Coronary artery (tissue), 2 donors: ENCODE measurements around the gene CELF2.

Source experiments
- DNase-seq: peaks from one replicate; pipeline ENCODE4 v3.0.0-alpha.2; 2017; ENCODE audit warnings: low spot score
- H3K27ac ChIP-seq, 2 donors: fragments of 200-600 bp; sonication (generic); one replicate each; pipeline ENCODE4 v1.5.1; 2016 to 2019
- H3K4me3 ChIP-seq: fragments of 200-600 bp; sonication (generic); 2 replicates; pipeline ENCODE4 v1.5.1; 2016; ENCODE audit warnings: mild to moderate bottlenecking, moderate library complexity
- TF ChIP-seq, protein P1 (sequence below): fragments of 200-600 bp; sonication (generic); IDR thresholded peaks from one replicate; pipeline ENCODE4 v1.5.1; 2019; ENCODE audit warnings: antibody characterized with exemption

The CELF2 gene

DNA sequence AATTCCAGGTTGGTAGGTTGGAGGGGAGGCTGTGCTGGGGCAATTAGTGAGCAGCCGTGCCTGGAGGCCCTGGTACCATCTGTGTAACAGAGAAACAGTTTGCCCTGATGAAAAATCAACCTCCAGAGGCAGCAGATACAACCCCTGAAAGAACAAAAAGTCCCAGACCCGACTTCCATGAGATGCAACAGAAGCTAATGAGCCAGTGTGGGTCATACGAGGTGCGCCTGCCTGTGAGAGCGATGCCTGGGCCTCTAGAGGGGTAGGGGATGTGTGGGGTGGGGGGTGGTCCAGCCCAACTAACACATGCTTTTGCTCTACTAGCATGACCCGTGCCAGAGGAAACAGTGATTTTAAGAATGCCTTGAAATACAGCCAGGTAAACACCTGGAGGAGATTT, 39.3 kb downstream of the CELF2 start:
- TF ChIP-seq, protein P1, sequence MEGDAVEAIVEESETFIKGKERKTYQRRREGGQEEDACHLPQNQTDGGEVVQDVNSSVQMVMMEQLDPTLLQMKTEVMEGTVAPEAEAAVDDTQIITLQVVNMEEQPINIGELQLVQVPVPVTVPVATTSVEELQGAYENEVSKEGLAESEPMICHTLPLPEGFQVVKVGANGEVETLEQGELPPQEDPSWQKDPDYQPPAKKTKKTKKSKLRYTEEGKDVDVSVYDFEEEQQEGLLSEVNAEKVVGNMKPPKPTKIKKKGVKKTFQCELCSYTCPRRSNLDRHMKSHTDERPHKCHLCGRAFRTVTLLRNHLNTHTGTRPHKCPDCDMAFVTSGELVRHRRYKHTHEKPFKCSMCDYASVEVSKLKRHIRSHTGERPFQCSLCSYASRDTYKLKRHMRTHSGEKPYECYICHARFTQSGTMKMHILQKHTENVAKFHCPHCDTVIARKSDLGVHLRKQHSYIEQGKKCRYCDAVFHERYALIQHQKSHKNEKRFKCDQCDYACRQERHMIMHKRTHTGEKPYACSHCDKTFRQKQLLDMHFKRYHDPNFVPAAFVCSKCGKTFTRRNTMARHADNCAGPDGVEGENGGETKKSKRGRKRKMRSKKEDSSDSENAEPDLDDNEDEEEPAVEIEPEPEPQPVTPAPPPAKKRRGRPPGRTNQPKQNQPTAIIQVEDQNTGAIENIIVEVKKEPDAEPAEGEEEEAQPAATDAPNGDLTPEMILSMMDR = no peak
- H3K27ac ChIP-seq = no peak overlapping the region

DNA sequence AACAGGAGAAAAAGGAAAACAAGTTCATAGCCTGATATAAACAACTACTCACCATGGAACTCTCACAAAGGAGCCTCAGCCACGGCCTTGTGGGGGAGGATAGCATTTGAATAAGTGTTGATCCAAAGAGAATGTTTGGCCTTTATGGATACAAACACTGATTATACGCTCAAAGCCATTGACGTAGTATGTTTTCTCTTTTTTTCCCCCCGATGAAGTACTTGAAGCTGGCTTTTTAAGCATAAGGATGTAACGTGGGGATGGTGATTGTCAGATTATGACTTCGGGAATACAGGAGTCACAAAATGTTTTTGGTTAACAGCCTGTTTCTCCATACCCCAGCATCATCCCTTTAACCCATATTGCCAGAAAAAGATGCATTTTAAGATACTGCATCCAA, 39.8 kb downstream of the CELF2 start:
- Histone ChIP-seq H3K4me3 (no peak overlapping the region), H3K27ac (no peak overlapping the region)
- no peak for DNase-seq
- TF ChIP-seq, protein P1 = no peak

More for the DNA sequence above, 39.3 kb downstream of the CELF2 start:
- DNase-seq = no peak
- no peak overlapping the region for H3K4me3 ChIP-seq

DNA sequence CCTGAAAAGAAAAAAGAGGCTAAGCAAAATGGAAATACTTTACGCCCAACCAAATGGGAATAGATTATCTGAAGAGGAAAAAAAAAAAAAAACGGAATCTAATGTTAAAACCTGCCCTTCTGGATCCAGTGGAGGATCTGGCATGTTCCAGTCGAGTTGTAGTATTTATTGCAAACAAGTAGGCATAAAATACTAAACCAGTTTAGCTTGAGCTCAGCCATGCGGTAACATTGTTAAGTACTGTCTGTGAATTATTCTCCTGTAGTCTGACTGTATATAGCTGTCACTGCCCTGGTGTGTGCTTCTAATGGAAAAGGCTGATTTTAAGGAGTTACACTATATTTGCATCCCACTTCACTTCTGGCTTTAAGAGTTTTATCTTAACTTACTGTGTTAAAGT, 40.3 kb downstream of the CELF2 start:
- no peak overlapping the region for H3K4me3 ChIP-seq
- TF ChIP-seq, protein P1 = no peak
- no peak for DNase-seq
- H3K27ac ChIP-seq = no peak overlapping the region

DNA sequence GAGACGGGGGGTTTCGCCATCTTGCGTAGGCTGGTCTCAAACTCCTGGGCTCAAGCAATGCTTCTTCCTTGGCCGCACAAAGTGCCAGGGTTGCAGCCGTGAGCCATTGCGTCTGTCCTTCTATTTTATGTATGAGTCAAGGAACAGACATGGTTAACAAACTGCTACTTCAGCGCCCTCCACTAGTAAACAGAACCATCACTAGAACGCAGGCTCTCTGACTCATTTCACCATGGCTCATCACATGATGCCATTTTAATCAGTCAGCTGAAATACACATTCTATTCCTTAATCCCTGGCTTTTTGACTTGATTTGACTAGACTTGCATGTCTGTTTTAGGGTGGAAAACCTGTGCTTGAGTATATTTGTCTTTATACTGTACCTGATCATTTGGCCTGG, 41.3 kb downstream of the CELF2 start:
- Histone ChIP-seq H3K4me3 (no peak overlapping the region), H3K27ac (no peak overlapping the region)
- TF ChIP-seq, protein P1 = no peak
- no peak for DNase-seq

DNA sequence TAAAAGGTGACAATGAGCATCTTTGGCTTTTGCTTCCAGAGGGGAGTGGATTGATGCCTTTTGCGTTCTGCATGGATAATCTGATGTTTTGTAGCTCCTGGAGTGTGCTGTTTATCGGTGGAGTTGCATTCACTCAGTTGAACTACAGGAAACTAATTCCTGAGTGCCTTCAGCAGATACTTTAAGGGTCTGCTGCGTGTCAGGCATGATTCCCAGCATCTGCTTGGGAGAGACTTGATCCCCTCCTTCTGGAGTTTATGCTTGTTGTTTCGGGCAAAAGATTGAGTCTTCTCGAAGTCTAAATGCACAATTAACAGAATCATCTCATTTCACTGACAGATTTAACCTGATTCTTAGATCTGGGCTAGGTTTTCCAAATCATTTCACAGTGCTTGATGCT, 46.2 kb downstream of the CELF2 start:
- no peak overlapping the region for H3K4me3 ChIP-seq
- DNase-seq = no peak
- TF ChIP-seq, protein P1 = no peak
- H3K27ac ChIP-seq = no peak overlapping the region

DNA sequence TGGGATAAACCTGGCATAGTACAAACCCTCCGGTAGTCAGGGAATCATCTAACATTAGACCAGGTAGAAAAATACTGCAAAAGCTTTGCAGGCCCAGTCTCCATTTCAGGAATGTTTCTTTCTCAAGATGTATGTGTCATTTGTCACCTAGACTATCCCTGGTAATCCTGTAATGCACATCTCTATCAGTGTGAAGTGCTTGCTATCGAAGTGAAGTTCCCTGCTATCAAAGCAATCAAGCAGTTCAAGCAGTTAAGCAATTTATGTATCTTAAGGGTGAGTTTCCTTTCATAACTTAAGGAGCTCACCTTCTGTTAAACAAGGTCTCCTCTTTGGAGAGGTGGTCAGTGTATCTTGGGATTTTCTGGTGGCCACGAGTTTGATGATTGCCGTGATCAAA, 47.2 kb downstream of the CELF2 start:
- Histone ChIP-seq H3K4me3 (no peak overlapping the region), H3K27ac (no peak overlapping the region)
- TF ChIP-seq, protein P1 = no peak
- no peak for DNase-seq

DNA sequence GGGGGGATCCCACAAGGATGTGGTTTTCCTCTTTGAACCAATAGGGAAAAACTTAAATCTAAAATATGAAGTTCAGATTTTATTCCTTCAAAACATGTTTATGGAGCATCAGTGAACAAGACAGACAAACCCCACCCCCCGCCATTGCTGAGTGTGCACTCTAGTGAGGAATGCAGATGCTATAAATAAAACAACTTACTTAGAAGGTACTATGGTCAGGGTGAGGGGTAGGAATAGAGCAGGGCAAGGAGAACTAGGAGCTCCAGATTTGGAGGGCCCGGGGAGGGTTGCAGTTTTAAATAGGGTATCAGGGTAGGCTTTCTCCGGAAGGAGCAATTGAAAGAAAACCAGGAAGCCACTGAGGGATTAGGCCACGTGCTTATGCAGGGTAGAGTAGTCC, 47.9 kb downstream of the CELF2 start:
- no peak for DNase-seq
- H3K4me3 ChIP-seq = no peak overlapping the region
- TF ChIP-seq, protein P1 = no peak
- H3K27ac ChIP-seq = no peak overlapping the region
